ENCODE results near the gene HSPH1.

DNA sequence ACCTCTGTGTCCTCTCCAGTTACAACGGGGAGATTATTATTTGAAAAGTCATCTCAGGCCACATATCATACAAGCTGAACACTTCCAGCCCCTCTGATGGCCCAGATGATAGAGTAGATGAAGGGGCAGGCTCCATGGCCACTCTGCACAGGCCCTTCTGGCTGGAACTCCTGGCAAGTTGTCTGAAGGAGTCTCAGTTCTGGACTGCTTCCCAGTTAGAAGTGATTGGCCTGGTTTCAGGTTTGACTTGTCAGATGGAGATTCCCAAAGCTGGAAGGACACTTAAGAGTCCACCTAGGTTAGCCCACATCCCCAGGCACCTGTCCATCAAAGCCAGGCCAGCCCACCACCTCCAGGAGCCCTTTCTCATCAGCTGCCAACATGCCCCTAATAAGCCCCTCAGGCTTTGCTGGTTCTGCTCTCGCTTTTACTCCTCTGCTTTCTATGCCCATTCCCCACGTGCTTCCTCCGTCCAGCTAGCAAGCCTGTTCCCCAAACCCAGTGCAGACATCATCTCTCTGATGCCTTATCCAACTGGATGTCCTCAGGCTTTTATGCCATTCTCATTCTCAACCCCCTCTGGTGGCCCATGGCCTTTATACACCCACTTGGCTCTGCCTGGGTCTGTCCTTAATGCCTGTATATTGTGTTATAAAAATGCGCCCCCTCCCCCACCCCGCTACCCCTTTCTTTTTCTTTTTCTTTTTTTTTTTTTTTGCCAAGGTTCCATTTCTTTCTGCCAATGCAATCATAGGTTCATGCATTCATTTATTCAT lies 56.5 kb downstream of the HSPH1 start:
- TF ChIP-seq, protein P1, sequence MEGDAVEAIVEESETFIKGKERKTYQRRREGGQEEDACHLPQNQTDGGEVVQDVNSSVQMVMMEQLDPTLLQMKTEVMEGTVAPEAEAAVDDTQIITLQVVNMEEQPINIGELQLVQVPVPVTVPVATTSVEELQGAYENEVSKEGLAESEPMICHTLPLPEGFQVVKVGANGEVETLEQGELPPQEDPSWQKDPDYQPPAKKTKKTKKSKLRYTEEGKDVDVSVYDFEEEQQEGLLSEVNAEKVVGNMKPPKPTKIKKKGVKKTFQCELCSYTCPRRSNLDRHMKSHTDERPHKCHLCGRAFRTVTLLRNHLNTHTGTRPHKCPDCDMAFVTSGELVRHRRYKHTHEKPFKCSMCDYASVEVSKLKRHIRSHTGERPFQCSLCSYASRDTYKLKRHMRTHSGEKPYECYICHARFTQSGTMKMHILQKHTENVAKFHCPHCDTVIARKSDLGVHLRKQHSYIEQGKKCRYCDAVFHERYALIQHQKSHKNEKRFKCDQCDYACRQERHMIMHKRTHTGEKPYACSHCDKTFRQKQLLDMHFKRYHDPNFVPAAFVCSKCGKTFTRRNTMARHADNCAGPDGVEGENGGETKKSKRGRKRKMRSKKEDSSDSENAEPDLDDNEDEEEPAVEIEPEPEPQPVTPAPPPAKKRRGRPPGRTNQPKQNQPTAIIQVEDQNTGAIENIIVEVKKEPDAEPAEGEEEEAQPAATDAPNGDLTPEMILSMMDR (conservative IDR thresholded peaks at IDR 0.05), result no peak
- TF ChIP-seq EZH2 (IDR thresholded peaks at IDR 0.05; ENCODE audit: low read depth), result no peak

Data from PC-9 (cell line).